Neuronal stem cell (in vitro differentiated cells): ENCODE data around the gene PACS2.
A peak's percentile ranks its signal among the peaks of the same experiment; 100 is the strongest.

Experiments used
- DNase-seq: peaks from one replicate; pipeline ENCODE4 v3.0.0-alpha.2; 2013; ENCODE audit warnings: low spot score
- H2AFZ ChIP-seq: one replicate; pipeline ENCODE4 v1.6.1; 2013; ENCODE audit warnings: mild to moderate bottlenecking, low read length, inconsistent platforms
- H2AK5ac ChIP-seq: 2 replicates; pipeline ENCODE4 v1.6.1; 2013; ENCODE audit warnings: low read depth, mild to moderate bottlenecking, inconsistent platforms, low read length, moderate library complexity, mixed read lengths
- H2BK120ac ChIP-seq: 2 replicates; pipeline ENCODE4 v1.6.1; 2013; ENCODE audit warnings: low read depth, mild to moderate bottlenecking, inconsistent platforms, low read length, moderate library complexity, mixed read lengths
- H2BK12ac ChIP-seq: one replicate; pipeline ENCODE4 v1.6.1; 2013; ENCODE audit warnings: low read length, inconsistent platforms
- H2BK15ac ChIP-seq: 2 replicates; pipeline ENCODE4 v1.6.1; 2013; ENCODE audit warnings: mild to moderate bottlenecking, low read length, inconsistent platforms, mixed read lengths
- H2BK5ac ChIP-seq: one replicate; pipeline ENCODE4 v1.6.1; 2013; ENCODE audit warnings: inconsistent platforms, mild to moderate bottlenecking, low read length, moderate library complexity
- H3K14ac ChIP-seq: one replicate; pipeline ENCODE4 v1.6.1; 2013; ENCODE audit warnings: low read length, inconsistent platforms
- H3K18ac ChIP-seq: 2 replicates; pipeline ENCODE4 v1.6.1; 2013; ENCODE audit warnings: low read length, inconsistent platforms
- H3K23ac ChIP-seq: 2 replicates; pipeline ENCODE4 v1.6.1; 2013; ENCODE audit warnings: low read depth, mild to moderate bottlenecking, mixed read lengths, low read length, inconsistent platforms; ENCODE audit not compliant: poor library complexity
- H3K27ac ChIP-seq: replicated peaks from 3 replicates; pipeline ENCODE4 v1.5.1; 2013; ENCODE audit warnings: low read length, inconsistent platforms
- H3K27me3 ChIP-seq, 3 experiments: 2 replicates each; pipeline ENCODE4 v1.6.1; 2013; ENCODE audit warnings: low read length in 3 of 3, mild to moderate bottlenecking in 2 of 3, inconsistent platforms in 1 of 3, low read depth in 1 of 3, mixed read lengths in 1 of 3, moderate library complexity in 1 of 3; ENCODE audit not compliant: control insufficient read depth in 3 of 3, insufficient read depth in 3 of 3
- H3K36me3 ChIP-seq, 2 donors: replicated peaks in 1 of 2; 2 replicates each; pipeline ENCODE4 v1.6.1; 2013; ENCODE audit warnings: low read length in 2 of 2; ENCODE audit not compliant: control insufficient read depth in 2 of 2, insufficient read depth in 2 of 2
- H3K4ac ChIP-seq: 2 replicates; pipeline ENCODE4 v1.6.1; 2013; ENCODE audit warnings: inconsistent platforms, mild to moderate bottlenecking, low read length, moderate library complexity
- H3K4me1 ChIP-seq, 2 donors: 1 replicate in 1 of 2; 2 replicates in 1 of 2; pipeline ENCODE4 v1.6.1; 2013; ENCODE audit warnings: low read length in 2 of 2, low read depth in 1 of 2; ENCODE audit not compliant: control insufficient read depth in 2 of 2, insufficient read depth in 1 of 2
- H3K4me2 ChIP-seq: one replicate; pipeline ENCODE4 v1.6.1; 2013; ENCODE audit warnings: mild to moderate bottlenecking, low read length, inconsistent platforms; ENCODE audit not compliant: insufficient read depth, poor library complexity, severe bottlenecking
- H3K4me3 ChIP-seq, 2 donors: 2 replicates each; pipeline ENCODE4 v1.5.1; 2013; ENCODE audit warnings: low read length in 2 of 2, mild to moderate bottlenecking in 2 of 2, inconsistent platforms in 1 of 2, moderate library complexity in 1 of 2
- H3K79me1 ChIP-seq: one replicate; pipeline ENCODE4 v1.6.1; 2013; ENCODE audit warnings: low read depth, mild to moderate bottlenecking, inconsistent platforms, low read length, moderate library complexity
- H3K9ac ChIP-seq: one replicate; pipeline ENCODE4 v1.6.1; 2013; ENCODE audit warnings: mild to moderate bottlenecking, low read depth, low read length, inconsistent platforms; ENCODE audit not compliant: poor library complexity
- H3K9me3 ChIP-seq, 2 donors: replicated peaks in 1 of 2; 2 replicates each; pipeline versions ENCODE3 to v1.6.1; 2013; ENCODE audit warnings: low read length in 2 of 2, mild to moderate bottlenecking in 2 of 2, inconsistent platforms in 1 of 2, low read depth in 1 of 2, mixed read lengths in 1 of 2, moderate library complexity in 1 of 2; ENCODE audit not compliant: control insufficient read depth in 2 of 2, insufficient read depth in 1 of 2
- H4K8ac ChIP-seq: one replicate; pipeline ENCODE4 v1.6.1; 2013; ENCODE audit warnings: low read depth, mild to moderate bottlenecking, inconsistent platforms, low read length, moderate library complexity
- H4K91ac ChIP-seq: one replicate; pipeline ENCODE4 v1.6.1; 2013; ENCODE audit warnings: low read length, low read depth, mild to moderate bottlenecking, inconsistent platforms; ENCODE audit not compliant: poor library complexity
- WGBS, 2 donors: extraction: QIAGEN DNeasy Blood & Tissue Kit; methylation state at CpG; one replicate each; pipeline ENCODE4 v1.1.7; 2013; ENCODE audit warnings: missing lambda C conversion rate in 2 of 2, mixed read lengths in 1 of 2; ENCODE audit not compliant: insufficient read length in 2 of 2, insufficient replicate concordance in 1 of 2; ENCODE audit errors: extremely low coverage in 2 of 2; 5-methylcytosine and 5-hydroxymethylcytosine counted together

The PACS2 gene

DNA sequence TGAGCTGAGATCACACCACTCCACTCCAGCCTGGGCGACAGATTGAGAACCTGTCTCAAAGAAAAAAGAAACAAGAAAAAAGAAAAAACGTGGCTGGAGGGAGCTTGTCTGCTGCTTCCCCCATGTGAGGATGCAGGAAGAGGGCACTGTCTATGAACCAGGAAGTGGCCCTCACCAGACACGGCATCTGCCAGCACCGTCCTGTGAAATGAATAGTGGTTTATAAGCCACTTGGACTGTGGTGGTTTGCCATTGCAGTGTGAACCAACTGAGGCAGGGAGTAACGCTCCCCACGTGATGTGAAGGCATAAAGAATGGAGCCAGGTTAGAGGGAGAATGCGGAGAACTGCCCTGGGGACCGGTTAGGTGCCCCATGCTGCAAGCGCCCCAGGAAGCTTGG, 9.2 kb upstream of the PACS2 start:
- no peak overlapping the region for H3K4ac ChIP-seq
- no peak overlapping the region for H3K27ac ChIP-seq
- H3K36me3 ChIP-seq: no peaks in the 10 kb centered on the region

DNA sequence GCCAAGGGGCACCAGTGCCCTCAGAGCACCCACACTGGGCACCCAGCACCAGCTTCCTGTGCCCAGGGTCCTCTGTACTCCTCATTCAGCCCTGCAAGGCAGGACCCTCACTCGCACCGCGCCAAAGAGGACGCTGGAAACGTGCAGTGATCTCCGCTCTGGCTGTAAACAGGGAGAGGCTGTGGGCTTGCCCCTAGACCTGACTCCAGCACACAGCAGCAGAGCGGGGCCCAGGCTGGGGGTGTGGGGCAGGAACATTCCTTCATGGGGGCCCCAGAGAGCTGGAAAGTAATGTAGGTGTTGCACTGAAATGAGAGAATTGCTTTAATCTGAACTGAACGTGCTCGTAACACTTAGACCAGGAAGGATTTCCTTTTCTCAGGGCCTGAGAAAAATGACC, 8.8 kb upstream of the PACS2 start:
- Histone ChIP-seq H3K4ac (no peak overlapping the region), H3K9ac (peak overlapping the region; percentile 79), H2AFZ (no peak overlapping the region), H2BK15ac (no peak overlapping the region), H3K14ac (no peak overlapping the region), H3K27ac (no peak overlapping the region), H3K79me1 (no peaks in the 10 kb centered on the region), H2BK12ac (no peak overlapping the region), H2BK120ac (no peak overlapping the region), H3K4me1 (peaks cover 0 to 2% of the 10 kb centered on the region in 2 donors), H3K4me2 (no peak overlapping the region), H4K91ac (no peak overlapping the region), H3K18ac (peak overlapping the region; percentile 67), H3K36me3 (no peaks in the 10 kb centered on the region), H4K8ac (no peak overlapping the region), H2AK5ac (peak overlapping the region; percentile 68), H3K9me3 (no peaks in the 10 kb centered on the region), H3K23ac (no peak overlapping the region), H3K27me3 (no peaks in the 10 kb centered on the region), H2BK5ac (peak overlapping the region; percentile 69), H3K4me3 (no peak overlapping the region)
- DNase-seq: no peak
- WGBS, 2 donors: no CpG with 5 or more reads among the region's 9 CpGs

More for the DNA sequence above, 9.2 kb upstream of the PACS2 start:
- no CpG with 5 or more reads among the region's 9 CpGs for WGBS, 2 donors
- Histone ChIP-seq H2BK15ac (no peak overlapping the region), H3K23ac (no peak overlapping the region), H4K8ac (no peak overlapping the region), H4K91ac (no peak overlapping the region), H3K14ac (peak overlapping the region; percentile 94), H2BK5ac (peak overlapping the region; percentile 69), H2BK12ac (no peak overlapping the region), H3K4me2 (no peak overlapping the region), H2BK120ac (no peak overlapping the region), H3K4me3 (no peak overlapping the region), H2AFZ (no peak overlapping the region), H3K27me3 (no peaks in the 10 kb centered on the region), H3K9me3 (peaks cover 0 to under 1% of the 10 kb centered on the region in 2 donors), H3K79me1 (peaks cover 1% of the 10 kb centered on the region), H3K4me1 (peaks cover 0 to 2% of the 10 kb centered on the region in 2 donors), H2AK5ac (peak overlapping the region; percentile 68), H3K18ac (no peak overlapping the region), H3K9ac (peak overlapping the region; percentile 4)
- no peak for DNase-seq

DNA sequence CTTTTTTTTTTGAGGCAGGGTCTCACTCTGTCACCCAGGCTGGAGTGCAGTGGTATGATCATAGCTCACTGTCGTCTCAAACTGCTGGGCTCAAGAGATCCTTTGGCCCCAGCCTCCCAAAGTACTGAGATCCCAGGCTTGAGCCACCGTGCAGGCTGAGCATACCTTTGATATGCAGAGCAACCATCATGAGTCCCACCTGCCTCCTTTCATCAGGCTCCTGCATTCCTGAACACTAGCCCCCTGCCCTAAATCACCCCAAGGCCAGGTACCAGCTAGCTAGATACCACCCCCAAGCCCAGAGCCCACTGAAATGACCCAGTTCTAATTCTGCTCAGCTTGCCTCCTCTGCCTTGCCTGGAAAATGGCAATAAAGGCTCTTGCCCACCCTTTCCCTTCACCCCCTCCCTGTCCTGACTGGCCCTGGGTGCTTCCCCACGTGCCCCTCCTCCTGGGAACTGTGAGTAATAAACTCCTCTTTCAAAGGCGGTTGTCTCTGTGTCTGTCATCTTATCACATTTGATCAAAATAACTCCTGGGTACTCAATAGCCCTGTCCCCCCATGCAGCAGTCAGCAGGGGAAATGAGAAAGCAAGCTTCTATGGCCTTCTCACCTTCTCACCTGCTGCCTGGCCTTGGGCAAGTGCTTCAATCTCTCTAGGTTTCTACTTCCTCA, 7.4 kb upstream of the PACS2 start:
- no peak overlapping the region for H4K91ac ChIP-seq
- no peaks in the 10 kb centered on the region for H3K79me1 ChIP-seq
- H2BK5ac ChIP-seq: no peak overlapping the region
- H3K27me3 ChIP-seq: no peaks in the 10 kb centered on the region
- H2BK12ac ChIP-seq: no peak overlapping the region
- no peak overlapping the region for H2AFZ ChIP-seq
- no peak overlapping the region for H3K18ac ChIP-seq
- WGBS, 2 donors: no CpG with 5 or more reads among the region's 4 CpGs
- no peak overlapping the region for H3K23ac ChIP-seq
- peaks cover 2 to 4% of the 10 kb centered on the region in 2 donors for H3K4me1 ChIP-seq
- no peak overlapping the region for H3K4ac ChIP-seq
- no peak overlapping the region for H3K4me2 ChIP-seq
- H2BK120ac ChIP-seq: no peak overlapping the region
- no peaks in the 10 kb centered on the region for H3K9me3 ChIP-seq
- no peak overlapping the region for H2BK15ac ChIP-seq
- no peak overlapping the region for H3K27ac ChIP-seq
- H4K8ac ChIP-seq: no peak overlapping the region
- DNase-seq: no peak
- H2AK5ac ChIP-seq: no peak overlapping the region
- H3K36me3 ChIP-seq: no peaks in the 10 kb centered on the region
- no peak overlapping the region for H3K9ac ChIP-seq
- H3K14ac ChIP-seq: no peak overlapping the region
- no peak overlapping the region for H3K4me3 ChIP-seq

DNA sequence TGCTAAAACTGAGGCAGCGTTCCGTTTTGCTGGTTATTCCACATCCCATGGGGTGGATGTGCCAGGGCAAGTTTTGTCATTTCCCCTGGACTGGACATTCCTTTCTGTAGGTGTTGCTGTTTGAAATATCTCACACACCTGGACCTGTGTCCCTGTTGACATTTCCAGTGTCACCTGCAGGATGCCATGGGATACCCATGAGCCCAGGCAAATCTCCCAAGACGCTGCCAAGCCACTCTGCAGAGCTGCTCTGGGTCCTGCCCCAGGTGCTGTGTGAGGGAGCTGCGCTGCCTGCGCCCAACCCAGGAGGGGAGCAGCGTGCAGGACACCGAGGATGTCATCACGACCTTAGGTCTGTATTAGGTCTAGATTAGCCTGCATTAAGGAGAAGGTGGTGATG, 5.2 kb upstream of the PACS2 start:
- Histone ChIP-seq H3K4me3 (no peak overlapping the region), H3K9ac (no peak overlapping the region), H4K91ac (no peak overlapping the region), H3K4me2 (no peak overlapping the region), H4K8ac (no peak overlapping the region), H3K27ac (no peak overlapping the region), H3K18ac (no peak overlapping the region), H2BK120ac (no peak overlapping the region), H2AK5ac (no peak overlapping the region), H2BK15ac (no peak overlapping the region), H3K36me3 (no peaks in the 10 kb centered on the region), H3K14ac (no peak overlapping the region), H2BK12ac (no peak overlapping the region), H3K4me1 (peaks cover 2 to 11% of the 10 kb centered on the region in 2 donors), H2AFZ (no peak overlapping the region), H3K23ac (no peak overlapping the region), H3K9me3 (no peaks in the 10 kb centered on the region), H3K79me1 (no peaks in the 10 kb centered on the region), H2BK5ac (no peak overlapping the region), H3K27me3 (peaks cover 0 to 10% (median 0%) of the 10 kb centered on the region in 3 experiments), H3K4ac (no peak overlapping the region)
- no CpG with 5 or more reads among the region's 8 CpGs for WGBS, 2 donors
- no peak for DNase-seq
